Measurements from ENCODE around the gene IL12A. TPM values are rescaled to one million over a fixed set of nuclear protein-coding genes. Genes with fewer than 3 reads are reported as not detected.

IL12A gene
- total RNA-seq (1 to 10 TPM in 3 of 5 experiments, under 1 TPM in 2; 0.40 to 1.8 (median 1.3) TPM), polyA plus RNA-seq (under 1 TPM; 0.17 to 0.24 TPM), total RNA-seq (1.7 reads per million, percentile 7 among the genes with 10 or more reads in this experiment)

GRCh38 chr3:159988617-159989271 lies at the start of gene IL12A:
Gene IL12A, plus strand, starts transcription at chr3:159988835.
- Mint-ChIP-seq H3K27ac (peak within 1 kb of the TSS in 5 of 9 donors; percentile 58 to 65 (median 62)), H3K4me1 (peaks cover 6 to 33% (median 15%) of the 10 kb centered on the region in 7 donors), H3K36me3 (no peaks in the 10 kb centered on the region), H3K9me3 (no peaks in the 10 kb centered on the region), H3K4me3 (peak within 1 kb of the TSS; percentile 82 to 89 (median 84)), H3K27me3 (peaks cover 0 to 24% (median 10%) of the 10 kb centered on the region in 5 donors)
- H3K36me3 ChIP-seq (ENCODE audit: control insufficient read depth in 2 of 3, insufficient read depth in 3 of 3, low read length in 3 of 3): no peaks in the 10 kb centered on the region
- no peaks in the 10 kb centered on the region for H3K9me3 ChIP-seq (ENCODE audit: control insufficient read depth in 2 of 3, low read length in 3 of 3)
- H3K27ac ChIP-seq (ENCODE audit: low read depth, low read length): peak within 1 kb of the TSS; percentile 32
- ATAC-seq: peak; percentile 98
- POLR2A ChIA-PET: no interaction called here
- peak; percentile 59 to 85 (median 75) for DNase-seq
- CTCF ChIA-PET: interaction anchor here (0.7 to 1.5 kb wide), 4 partner anchors 18 to 1897 kb away, joined by 3 to 9 read pairs (median 3); no protein-coding TSS in a partner anchor
- peaks cover 6 to 9% of the 10 kb centered on the region in 2 donors for H3K4me1 ChIP-seq (ENCODE audit: control insufficient read depth in 2 of 2, insufficient read depth in 2 of 2, low read length in 2 of 2)
- no peaks in the 10 kb centered on the region for H3K27me3 ChIP-seq (ENCODE audit: control insufficient read depth in 2 of 2, insufficient read depth in 2 of 2, low read length in 2 of 2)
- peak within 1 kb of the TSS; percentile 56 for H3K4me3 ChIP-seq (ENCODE audit: low read length)
- intact Hi-C loops (cut with micrococcal nuclease): loop anchor here (1.0 to 10.0 kb wide), 12 partner anchors 14 to 579 kb away; partner anchors contain the start of genes IFT80 (in 2 of the 2), KPNA4 (in 2 of the 2), SMC4 (in 2 of the 2) and TRIM59 (in 1 of the 2)

- Mint-ChIP-seq H3K4me1 (peaks cover 0 to 5% (median 0%) of the 10 kb centered on the region in 7 donors), H3K36me3 (no peaks in the 10 kb centered on the region), H3K27me3 (peaks cover 4 to 19% (median 12%) of the 10 kb centered on the region in 5 donors), H3K9me3 (peaks cover 0 to 4% (median 0%) of the 10 kb centered on the region in 11 donors), H3K4me3 (no peak overlapping the region), H3K27ac (no peak overlapping the region)
- H3K4me1 ChIP-seq (ENCODE audit: control insufficient read depth in 2 of 2, insufficient read depth in 2 of 2, low read length in 2 of 2): no peaks in the 10 kb centered on the region
- ChIA-PET CTCF (no interaction called here), POLR2A (interaction anchor here (0.6 kb wide), 1 partner anchor 82 kb away, joined by 4 read pairs; no protein-coding TSS in a partner anchor)
- no peak overlapping the region for H3K4me3 ChIP-seq (ENCODE audit: low read length)
- H3K27me3 ChIP-seq (ENCODE audit: control insufficient read depth in 2 of 2, insufficient read depth in 2 of 2, low read length in 2 of 2): no peaks in the 10 kb centered on the region
- peak; percentile 78 for ATAC-seq
- H3K27ac ChIP-seq (ENCODE audit: low read depth, low read length): no peak overlapping the region
- H3K9me3 ChIP-seq (ENCODE audit: control insufficient read depth in 2 of 3, low read length in 3 of 3): no peaks in the 10 kb centered on the region
- DNase-seq: no peak
- H3K36me3 ChIP-seq (ENCODE audit: control insufficient read depth in 2 of 3, insufficient read depth in 3 of 3, low read length in 3 of 3): no peaks in the 10 kb centered on the region
- intact Hi-C loops (cut with micrococcal nuclease): no loop called here
Measured at GRCh38 chr3:159941038-159942000, 47.3 kb upstream of the IL12A start.

- Mint-ChIP-seq H3K4me3 (no peak overlapping the region), H3K27ac (no peak overlapping the region), H3K4me1 (peaks cover 0 to 8% (median 0%) of the 10 kb centered on the region in 7 donors), H3K27me3 (peaks cover 12 to 44% (median 21%) of the 10 kb centered on the region in 5 donors), H3K9me3 (peaks cover 0 to 3% (median 0%) of the 10 kb centered on the region in 11 donors), H3K36me3 (no peaks in the 10 kb centered on the region)
- intact Hi-C loops (cut with micrococcal nuclease): no loop called here
- H3K4me3 ChIP-seq (ENCODE audit: low read length): no peak overlapping the region
- no peaks in the 10 kb centered on the region for H3K27me3 ChIP-seq (ENCODE audit: control insufficient read depth in 2 of 2, insufficient read depth in 2 of 2, low read length in 2 of 2)
- no peak for DNase-seq
- ChIA-PET POLR2A (no interaction called here), CTCF (no interaction called here)
- no peaks in the 10 kb centered on the region for H3K36me3 ChIP-seq (ENCODE audit: control insufficient read depth in 2 of 3, insufficient read depth in 3 of 3, low read length in 3 of 3)
- no peaks in the 10 kb centered on the region for H3K4me1 ChIP-seq (ENCODE audit: control insufficient read depth in 2 of 2, insufficient read depth in 2 of 2, low read length in 2 of 2)
- ATAC-seq: no peak
- no peak overlapping the region for H3K27ac ChIP-seq (ENCODE audit: low read depth, low read length)
- H3K9me3 ChIP-seq (ENCODE audit: control insufficient read depth in 2 of 3, low read length in 3 of 3): no peaks in the 10 kb centered on the region
Measured at GRCh38 chr3:159944781-159945180, 43.9 kb upstream of the IL12A start.

- Mint-ChIP-seq H3K4me1 (peaks cover 0 to 8% (median 0%) of the 10 kb centered on the region in 7 donors), H3K4me3 (no peak overlapping the region), H3K27ac (no peak overlapping the region), H3K27me3 (peaks cover 9 to 50% (median 25%) of the 10 kb centered on the region in 5 donors), H3K36me3 (no peaks in the 10 kb centered on the region), H3K9me3 (no peaks in the 10 kb centered on the region)
- Histone ChIP-seq H3K36me3 (ENCODE audit: control insufficient read depth in 2 of 3, insufficient read depth in 3 of 3, low read length in 3 of 3) (no peaks in the 10 kb centered on the region), H3K27me3 (ENCODE audit: control insufficient read depth in 2 of 2, insufficient read depth in 2 of 2, low read length in 2 of 2) (no peaks in the 10 kb centered on the region), H3K27ac (ENCODE audit: low read depth, low read length) (no peak overlapping the region), H3K4me3 (ENCODE audit: low read length) (no peak overlapping the region), H3K4me1 (ENCODE audit: control insufficient read depth in 2 of 2, insufficient read depth in 2 of 2, low read length in 2 of 2) (no peaks in the 10 kb centered on the region), H3K9me3 (ENCODE audit: control insufficient read depth in 2 of 3, low read length in 3 of 3) (no peaks in the 10 kb centered on the region)
- CTCF ChIA-PET: no interaction called here
- POLR2A ChIA-PET: interaction anchor here (0.6 kb wide), 1 partner anchor 188 kb away, joined by 5 read pairs; no protein-coding TSS in a partner anchor
- DNase-seq (no peak), ATAC-seq (no peak)
- intact Hi-C loops (cut with micrococcal nuclease): no loop called here
Measured at GRCh38 chr3:159945930-159946329, 42.7 kb upstream of the IL12A start.

GRCh38 chr3:159947220-159947619 lies 41.4 kb upstream of the IL12A start:
- DNase-seq (no peak), ATAC-seq (no peak)
- ChIA-PET POLR2A (no interaction called here), CTCF (interaction anchor here (0.7 kb wide), 1 partner anchor 1916 kb away, joined by 3 read pairs; no protein-coding TSS in a partner anchor)
- H3K4me3 Mint-ChIP-seq: no peak overlapping the region
- Histone ChIP-seq H3K27ac (ENCODE audit: low read depth, low read length) (no peak overlapping the region), H3K4me1 (ENCODE audit: control insufficient read depth in 2 of 2, insufficient read depth in 2 of 2, low read length in 2 of 2) (no peaks in the 10 kb centered on the region), H3K4me3 (ENCODE audit: low read length) (no peak overlapping the region), H3K27me3 (ENCODE audit: control insufficient read depth in 2 of 2, insufficient read depth in 2 of 2, low read length in 2 of 2) (no peaks in the 10 kb centered on the region), H3K36me3 (ENCODE audit: control insufficient read depth in 2 of 3, insufficient read depth in 3 of 3, low read length in 3 of 3) (no peaks in the 10 kb centered on the region), H3K9me3 (ENCODE audit: control insufficient read depth in 2 of 3, low read length in 3 of 3) (no peaks in the 10 kb centered on the region)
- intact Hi-C loops (cut with micrococcal nuclease): no loop called here
- H3K36me3 Mint-ChIP-seq: no peaks in the 10 kb centered on the region
- H3K9me3 Mint-ChIP-seq: no peaks in the 10 kb centered on the region
- peaks cover 17 to 54% (median 29%) of the 10 kb centered on the region in 5 donors for H3K27me3 Mint-ChIP-seq
- H3K4me1 Mint-ChIP-seq: peaks cover 0 to 5% (median 0%) of the 10 kb centered on the region in 7 donors
- no peak overlapping the region for H3K27ac Mint-ChIP-seq

GRCh38 chr3:159948429-159949144 lies 40.0 kb upstream of the IL12A start:
- DNase-seq (no peak), ATAC-seq (peak; percentile 34)
- Histone ChIP-seq H3K36me3 (ENCODE audit: control insufficient read depth in 2 of 3, insufficient read depth in 3 of 3, low read length in 3 of 3) (no peaks in the 10 kb centered on the region), H3K4me3 (ENCODE audit: low read length) (no peak overlapping the region), H3K27ac (ENCODE audit: low read depth, low read length) (no peak overlapping the region), H3K9me3 (ENCODE audit: control insufficient read depth in 2 of 3, low read length in 3 of 3) (no peaks in the 10 kb centered on the region), H3K4me1 (ENCODE audit: control insufficient read depth in 2 of 2, insufficient read depth in 2 of 2, low read length in 2 of 2) (no peaks in the 10 kb centered on the region), H3K27me3 (ENCODE audit: control insufficient read depth in 2 of 2, insufficient read depth in 2 of 2, low read length in 2 of 2) (no peaks in the 10 kb centered on the region)
- ChIA-PET CTCF (no interaction called here), POLR2A (no interaction called here)
- intact Hi-C loops (cut with micrococcal nuclease): no loop called here
- peaks cover 0 to 5% (median 0%) of the 10 kb centered on the region in 7 donors for H3K4me1 Mint-ChIP-seq
- H3K27ac Mint-ChIP-seq: no peak overlapping the region
- no peaks in the 10 kb centered on the region for H3K9me3 Mint-ChIP-seq
- H3K4me3 Mint-ChIP-seq: no peak overlapping the region
- H3K36me3 Mint-ChIP-seq: no peaks in the 10 kb centered on the region
- peaks cover 20 to 48% (median 36%) of the 10 kb centered on the region in 5 donors for H3K27me3 Mint-ChIP-seq

Data from naive thymus-derived CD4-positive, alpha-beta T cell (primary cell).